HG03558 (cell line): ENCODE measurements around the gene E2F6.

Source experiments
- ATAC-seq: cut with Tn5 transposase; IDR thresholded peaks from one replicate; pipeline ENCODE4 v1.9.1; 2021; ENCODE audit warnings: moderate number of reproducible peaks; ENCODE audit not compliant: unreplicated experiment; ENCODE audit errors: extremely low read depth

The E2F6 gene

GRCh38 chr2:11397513-11397912, 68.4 kb downstream of the E2F6 start:
- ATAC-seq, result no peak

- no peak for ATAC-seq
Measured at GRCh38 chr2:11396467-11397445, 69.2 kb downstream of the E2F6 start.

- no peak for ATAC-seq
Measured at GRCh38 chr2:11396021-11396420, 69.9 kb downstream of the E2F6 start.

- ATAC-seq, result no peak
Measured at GRCh38 chr2:11395389-11395788, 70.6 kb downstream of the E2F6 start.
